Smooth muscle cell (in vitro differentiated cells): Measurements from ENCODE around the gene NAB2. TPM values are rescaled to one million over a fixed set of nuclear protein-coding genes. Genes with fewer than 3 reads are reported as not detected.

Source experiments
- DNase-seq: peaks from one replicate; lab custom pipeline; 2025; ENCODE audit not compliant: unreplicated experiment; lab: John Stamatoyannopoulos, UW
- H2AFZ ChIP-seq: fragments of 200-600 bp; sonication (generic); 2 replicates; pipeline ENCODE4 v1.6.0; 2016; ENCODE audit warnings: antibody characterized with exemption, low read depth, mild to moderate bottlenecking
- H3F3A ChIP-seq: fragments of 200-600 bp; sonication (generic); 2 replicates; pipeline ENCODE4 v1.6.0; 2017; ENCODE audit warnings: antibody characterized with exemption, low read depth
- H3K27ac ChIP-seq: fragments of 200-600 bp; sonication (generic); 2 replicates; pipeline ENCODE4 v1.5.1; 2016; ENCODE audit warnings: low read depth, mild to moderate bottlenecking
- H3K27me3 ChIP-seq: fragments of 200-600 bp; sonication (generic); 2 replicates; pipeline ENCODE4 v1.6.1; 2016; ENCODE audit warnings: low read depth, mild to moderate bottlenecking
- H3K36me3 ChIP-seq: fragments of 200-600 bp; sonication (generic); 2 replicates; pipeline ENCODE4 v1.5.1; 2016; ENCODE audit warnings: low read depth
- H3K4me1 ChIP-seq: fragments of 200-600 bp; sonication (generic); 2 replicates; pipeline ENCODE4 v1.5.1; 2016; ENCODE audit warnings: low read depth
- H3K4me2 ChIP-seq: fragments of 200-600 bp; sonication (generic); 2 replicates; pipeline ENCODE4 v1.6.0; 2016; ENCODE audit warnings: mild to moderate bottlenecking
- H3K4me3 ChIP-seq: fragments of 200-600 bp; sonication (generic); 2 replicates; pipeline ENCODE4 v1.5.1; 2016; ENCODE audit warnings: mild to moderate bottlenecking
- H3K79me2 ChIP-seq: fragments of 200-600 bp; sonication (generic); 2 replicates; pipeline ENCODE4 v1.6.0; 2016; ENCODE audit warnings: low read depth, mild to moderate bottlenecking
- H3K9ac ChIP-seq: fragments of 200-600 bp; sonication (generic); 2 replicates; pipeline ENCODE4 v1.6.0; 2016; ENCODE audit warnings: low read depth
- H3K9me3 ChIP-seq: fragments of 200-600 bp; sonication (generic); replicated peaks from 2 replicates; pipeline ENCODE4 v1.5.1; 2016; ENCODE audit warnings: low read depth
- H4K20me1 ChIP-seq: fragments of 200-600 bp; sonication (generic); 2 replicates; pipeline ENCODE4 v1.6.0; 2016; ENCODE audit warnings: low read depth
- WGBS: methylation state at CpG from one replicate; pipeline ENCODE4 v1.1.7; 2016; ENCODE audit warnings: low lambda C conversion rate; 5-methylcytosine and 5-hydroxymethylcytosine counted together
- polyA plus RNA-seq: library from polyadenylated mRNA; unstranded; fragments of >200 nt; fragmentation: Nextera tagmentation; extraction: Ambion mirVana; gene quantifications from 2 replicates; pipeline ENCODE4 v1.2.1, GENCODE V29; 2016
- total RNA-seq: library from RNA; depleted of rRNA; stranded (reverse); fragments of >200 nt; gene quantifications from 2 replicates; pipeline ENCODE4 v1.2.3, GENCODE V29; 2014
- TF ChIP-seq, protein P1 (sequence below): fragments of 200-600 bp; sonication (generic); IDR thresholded peaks from 2 replicates; pipeline ENCODE4 v1.5.1; 2017; ENCODE audit warnings: borderline replicate concordance, mild to moderate bottlenecking, antibody characterized with exemption; ENCODE audit not compliant: insufficient read depth, poor library complexity, severe bottlenecking

The NAB2 gene
- total and polyA plus RNA-seq, 2 experiments from 2014 or later: 39.7 to 58.3 TPM

DNA sequence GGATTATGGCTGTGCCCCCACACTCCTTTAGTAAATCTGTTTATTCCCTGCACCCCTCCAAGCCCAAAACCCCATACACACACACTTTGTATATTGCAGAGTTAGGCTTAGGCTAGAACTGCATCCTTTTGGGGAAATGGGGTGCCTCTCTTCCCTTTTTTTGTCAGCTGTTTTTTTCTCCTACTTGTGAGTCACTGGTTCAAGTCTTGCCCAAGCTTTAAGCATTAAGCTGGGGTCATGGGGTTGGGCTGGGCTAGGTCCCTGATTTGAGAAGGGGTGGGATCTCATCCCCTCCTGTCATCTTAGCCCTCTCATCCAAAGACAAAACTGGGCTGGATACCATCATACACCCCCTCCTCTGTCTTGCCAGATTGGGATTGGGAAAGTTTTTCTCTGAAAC, 41.0 kb downstream of the NAB2 start:
- no peak for DNase-seq

DNA sequence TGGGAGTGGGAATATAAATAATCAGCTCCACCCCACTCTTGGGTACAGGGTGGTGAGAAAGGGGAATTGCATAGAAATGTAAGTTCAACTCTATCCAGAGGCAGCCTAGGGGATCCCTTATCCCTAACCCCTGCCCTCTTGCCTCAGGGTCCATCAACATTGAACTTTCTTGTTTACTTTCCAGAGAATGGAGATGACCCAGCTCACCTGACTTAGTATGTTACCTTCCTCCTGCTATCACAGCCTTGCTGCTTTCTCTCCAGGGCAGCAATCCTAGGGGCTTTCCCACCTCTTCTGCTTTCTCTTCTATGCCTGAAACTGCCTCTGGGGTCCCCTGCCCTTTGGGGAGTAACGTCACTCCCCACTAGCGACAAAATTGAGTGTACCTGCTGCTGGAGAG, 42.0 kb downstream of the NAB2 start:
- Histone ChIP-seq H3K4me1 (peaks cover 53% of the 10 kb centered on the region), H3K36me3 (no peaks in the 10 kb centered on the region), H3K4me3 (peak overlapping the region; percentile 97), H4K20me1 (peaks cover 67% of the 10 kb centered on the region), H3K4me2 (peak overlapping the region; percentile 100), H3F3A (peaks cover 13% of the 10 kb centered on the region), H3K27ac (peak overlapping the region; percentile 92), H3K9me3 (no peaks in the 10 kb centered on the region), H3K79me2 (peaks cover 75% of the 10 kb centered on the region), H2AFZ (no peak overlapping the region), H3K27me3 (no peaks in the 10 kb centered on the region), H3K9ac (peak overlapping the region; percentile 79)
- DNase-seq: no peak
- 84% methylated on average over 2 of the region's 2 CpGs for WGBS
- TF ChIP-seq, protein P1, sequence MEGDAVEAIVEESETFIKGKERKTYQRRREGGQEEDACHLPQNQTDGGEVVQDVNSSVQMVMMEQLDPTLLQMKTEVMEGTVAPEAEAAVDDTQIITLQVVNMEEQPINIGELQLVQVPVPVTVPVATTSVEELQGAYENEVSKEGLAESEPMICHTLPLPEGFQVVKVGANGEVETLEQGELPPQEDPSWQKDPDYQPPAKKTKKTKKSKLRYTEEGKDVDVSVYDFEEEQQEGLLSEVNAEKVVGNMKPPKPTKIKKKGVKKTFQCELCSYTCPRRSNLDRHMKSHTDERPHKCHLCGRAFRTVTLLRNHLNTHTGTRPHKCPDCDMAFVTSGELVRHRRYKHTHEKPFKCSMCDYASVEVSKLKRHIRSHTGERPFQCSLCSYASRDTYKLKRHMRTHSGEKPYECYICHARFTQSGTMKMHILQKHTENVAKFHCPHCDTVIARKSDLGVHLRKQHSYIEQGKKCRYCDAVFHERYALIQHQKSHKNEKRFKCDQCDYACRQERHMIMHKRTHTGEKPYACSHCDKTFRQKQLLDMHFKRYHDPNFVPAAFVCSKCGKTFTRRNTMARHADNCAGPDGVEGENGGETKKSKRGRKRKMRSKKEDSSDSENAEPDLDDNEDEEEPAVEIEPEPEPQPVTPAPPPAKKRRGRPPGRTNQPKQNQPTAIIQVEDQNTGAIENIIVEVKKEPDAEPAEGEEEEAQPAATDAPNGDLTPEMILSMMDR: no peak

More for the DNA sequence above, 41.0 kb downstream of the NAB2 start:
- Histone ChIP-seq H3K4me3 (peak overlapping the region; percentile 97), H3F3A (peaks cover 13% of the 10 kb centered on the region), H3K27me3 (no peaks in the 10 kb centered on the region), H4K20me1 (peaks cover 56% of the 10 kb centered on the region), H3K9ac (peak overlapping the region; percentile 79), H2AFZ (no peak overlapping the region), H3K79me2 (peaks cover 65% of the 10 kb centered on the region), H3K9me3 (no peaks in the 10 kb centered on the region), H3K36me3 (no peaks in the 10 kb centered on the region), H3K4me1 (peaks cover 42% of the 10 kb centered on the region), H3K27ac (peak overlapping the region; percentile 92), H3K4me2 (peak overlapping the region; percentile 100)
- TF ChIP-seq, protein P1: no peak

DNA sequence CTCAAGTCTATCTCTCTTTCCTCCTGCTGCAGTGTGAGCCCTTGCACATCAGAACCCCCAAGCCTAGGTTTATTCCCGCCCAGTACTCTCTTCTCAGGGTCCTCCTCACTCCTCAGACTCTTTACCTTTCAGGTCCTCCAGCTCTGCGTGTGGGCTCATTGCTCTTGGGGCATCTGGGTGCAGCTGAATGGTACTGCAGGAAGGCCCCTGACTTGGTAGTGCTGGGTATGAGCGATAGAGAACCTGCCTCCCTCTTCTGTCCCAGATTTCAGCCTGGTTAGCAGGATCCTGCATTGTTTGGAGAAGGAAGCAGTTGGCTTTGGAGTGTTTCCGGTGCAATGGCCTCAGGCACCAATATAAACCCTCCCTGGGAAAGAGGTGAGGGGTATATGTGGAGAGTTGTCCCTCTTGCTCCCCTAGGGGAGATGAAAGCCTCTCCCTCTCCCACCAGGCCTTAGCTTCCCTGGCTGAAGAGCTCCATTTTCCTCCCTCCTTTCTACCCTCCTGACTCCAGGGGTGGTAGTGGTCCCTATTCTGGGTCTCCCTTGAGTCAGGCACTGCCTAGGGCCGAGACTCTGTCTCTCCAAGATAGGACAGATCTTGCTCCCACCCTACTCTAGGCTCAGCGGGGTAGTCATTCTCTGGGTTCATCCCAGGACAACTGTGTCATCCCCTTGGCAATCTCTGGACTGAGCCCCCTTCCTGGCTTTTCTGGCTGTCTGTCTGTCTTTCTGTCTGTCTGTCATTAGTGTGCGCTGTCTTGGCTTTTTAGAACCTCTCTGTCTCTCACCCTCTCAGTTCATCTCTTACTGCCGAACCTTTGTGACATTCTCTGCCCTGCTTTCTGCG, 43.2 kb downstream of the NAB2 start:
- TF ChIP-seq, protein P1: no peak
- Histone ChIP-seq H4K20me1 (peaks cover 79% of the 10 kb centered on the region), H3K27me3 (no peaks in the 10 kb centered on the region), H3K9me3 (no peaks in the 10 kb centered on the region), H3K4me3 (peak overlapping the region; percentile 97), H3K27ac (peak overlapping the region; percentile 92), H3K4me1 (peaks cover 53% of the 10 kb centered on the region), H2AFZ (no peak overlapping the region), H3F3A (peaks cover 13% of the 10 kb centered on the region), H3K36me3 (no peaks in the 10 kb centered on the region), H3K9ac (peak overlapping the region; percentile 44), H3K4me2 (peak overlapping the region; percentile 100), H3K79me2 (peaks cover 87% of the 10 kb centered on the region)
- DNase-seq: no peak
- WGBS: 53% methylated on average over 9 of the region's 9 CpGs
